ENCODE results near the gene ASCL5.
A peak's percentile ranks its signal among the peaks of the same experiment; 100 is the strongest.

The ASCL5 gene

DNA sequence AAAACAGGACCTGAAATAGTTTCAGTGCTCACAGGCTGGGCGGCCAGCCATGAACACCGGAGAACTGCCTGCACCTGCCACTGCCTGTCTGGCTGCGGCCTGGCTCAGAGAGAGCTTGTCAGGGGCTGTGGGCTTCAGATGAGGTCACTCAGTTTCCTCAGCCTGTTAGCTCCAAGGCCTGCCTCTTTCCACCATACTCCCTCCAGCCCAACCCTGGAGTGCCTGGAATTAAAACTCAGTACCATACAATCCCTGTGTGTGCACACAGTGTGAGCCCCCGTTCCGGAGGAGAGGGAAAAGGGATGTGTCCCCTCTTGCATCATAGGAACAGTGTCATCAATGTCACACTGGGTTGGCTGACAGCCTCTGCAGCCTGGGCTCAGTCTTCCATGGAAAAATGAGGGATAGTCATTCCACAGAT is 30.9 kb downstream of the ASCL5 start:
- Histone ChIP-seq H4K91ac (ENCODE audit: low read depth, low read length, poor library complexity) (no peak overlapping the region), H4K8ac (ENCODE audit: low read depth, low read length) (no peak overlapping the region), H2BK12ac (ENCODE audit: low read length) (no peak overlapping the region), H2BK120ac (ENCODE audit: low read depth, low read length) (no peak overlapping the region), H3K4ac (ENCODE audit: low read length) (no peak overlapping the region), H3K4me2 (ENCODE audit: insufficient read depth, low read length, poor library complexity, severe bottlenecking) (no peak overlapping the region), H3K14ac (ENCODE audit: low read length) (no peak overlapping the region), H3K27me3 (ENCODE audit: control insufficient read depth in 3 of 3, insufficient read depth in 3 of 3, low read depth in 1 of 3, low read length in 3 of 3) (no peaks in the 10 kb centered on the region), H2BK5ac (ENCODE audit: low read length) (no peak overlapping the region), H3K18ac (ENCODE audit: low read length) (no peak overlapping the region), H3K23ac (ENCODE audit: low read depth, low read length, poor library complexity) (no peak overlapping the region), H3K36me3 (replicated peaks in 1 of 2; ENCODE audit: control insufficient read depth in 2 of 2, insufficient read depth in 2 of 2, low read length in 2 of 2) (no peaks in the 10 kb centered on the region), H3K9ac (ENCODE audit: low read depth, low read length, poor library complexity) (no peak overlapping the region), H2BK15ac (ENCODE audit: low read length) (no peak overlapping the region), H2AFZ (ENCODE audit: low read length) (peak overlapping the region; percentile 62), H3K79me1 (ENCODE audit: low read depth, low read length) (no peaks in the 10 kb centered on the region), H3K9me3 (replicated peaks in 1 of 2; ENCODE audit: control insufficient read depth in 2 of 2, insufficient read depth in 1 of 2, low read depth in 1 of 2, low read length in 2 of 2) (no peaks in the 10 kb centered on the region), H3K4me3 (ENCODE audit: low read length in 2 of 2) (no peak overlapping the region), H2AK5ac (ENCODE audit: low read depth, low read length) (no peak overlapping the region), H3K4me1 (ENCODE audit: control insufficient read depth in 2 of 2, insufficient read depth in 1 of 2, low read depth in 1 of 2, low read length in 2 of 2) (peaks cover 22 to 43% of the 10 kb centered on the region in 2 donors), H3K27ac (replicated peaks; ENCODE audit: low read length) (no peak overlapping the region)
- no CpG with 5 or more reads among the region's 5 CpGs for WGBS, 2 donors (ENCODE audit: extremely low coverage in 2 of 2, insufficient read length in 2 of 2, insufficient replicate concordance in 1 of 2)
- DNase-seq (ENCODE audit: low spot score), result no peak

DNA sequence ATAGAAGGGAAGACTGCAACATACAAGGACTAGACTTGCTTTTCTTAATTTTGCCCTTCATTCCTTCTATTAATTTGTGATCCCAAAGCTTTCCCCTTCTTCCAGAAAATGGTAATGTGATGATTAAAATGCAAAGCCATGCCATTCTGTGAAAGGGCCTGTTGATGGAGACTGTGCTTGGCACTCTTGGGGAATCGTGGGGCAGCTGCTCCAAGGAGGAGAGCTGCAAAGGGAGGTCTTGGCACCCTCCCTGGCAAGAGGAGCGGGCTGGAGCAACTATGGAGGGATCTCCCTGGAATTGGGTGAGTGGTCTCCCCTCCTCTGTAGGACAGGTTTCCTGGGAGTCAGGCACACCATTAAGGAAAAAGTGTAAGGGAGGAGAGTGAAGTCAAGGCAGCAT is 31.4 kb downstream of the ASCL5 start:
- no CpG with 5 or more reads among the region's 2 CpGs for WGBS, 2 donors (ENCODE audit: extremely low coverage in 2 of 2, insufficient read length in 2 of 2, insufficient replicate concordance in 1 of 2)
- Histone ChIP-seq H3K27ac (replicated peaks; ENCODE audit: low read length) (no peak overlapping the region), H3K4me3 (ENCODE audit: low read length in 2 of 2) (no peak overlapping the region), H4K91ac (ENCODE audit: low read depth, low read length, poor library complexity) (no peak overlapping the region), H2BK15ac (ENCODE audit: low read length) (no peak overlapping the region), H3K9ac (ENCODE audit: low read depth, low read length, poor library complexity) (no peak overlapping the region), H3K4ac (ENCODE audit: low read length) (no peak overlapping the region), H3K79me1 (ENCODE audit: low read depth, low read length) (no peaks in the 10 kb centered on the region), H3K27me3 (ENCODE audit: control insufficient read depth in 3 of 3, insufficient read depth in 3 of 3, low read depth in 1 of 3, low read length in 3 of 3) (no peaks in the 10 kb centered on the region), H2BK12ac (ENCODE audit: low read length) (no peak overlapping the region), H2AK5ac (ENCODE audit: low read depth, low read length) (no peak overlapping the region), H3K4me1 (ENCODE audit: control insufficient read depth in 2 of 2, insufficient read depth in 1 of 2, low read depth in 1 of 2, low read length in 2 of 2) (peaks cover 22 to 43% of the 10 kb centered on the region in 2 donors), H3K9me3 (replicated peaks in 1 of 2; ENCODE audit: control insufficient read depth in 2 of 2, insufficient read depth in 1 of 2, low read depth in 1 of 2, low read length in 2 of 2) (no peaks in the 10 kb centered on the region), H2BK5ac (ENCODE audit: low read length) (no peak overlapping the region), H3K18ac (ENCODE audit: low read length) (no peak overlapping the region), H3K36me3 (replicated peaks in 1 of 2; ENCODE audit: control insufficient read depth in 2 of 2, insufficient read depth in 2 of 2, low read length in 2 of 2) (no peaks in the 10 kb centered on the region), H2BK120ac (ENCODE audit: low read depth, low read length) (no peak overlapping the region), H3K14ac (ENCODE audit: low read length) (no peak overlapping the region), H3K23ac (ENCODE audit: low read depth, low read length, poor library complexity) (no peak overlapping the region), H4K8ac (ENCODE audit: low read depth, low read length) (no peak overlapping the region), H3K4me2 (ENCODE audit: insufficient read depth, low read length, poor library complexity, severe bottlenecking) (no peak overlapping the region), H2AFZ (ENCODE audit: low read length) (peak overlapping the region; percentile 62)
- DNase-seq (ENCODE audit: low spot score), result no peak

DNA sequence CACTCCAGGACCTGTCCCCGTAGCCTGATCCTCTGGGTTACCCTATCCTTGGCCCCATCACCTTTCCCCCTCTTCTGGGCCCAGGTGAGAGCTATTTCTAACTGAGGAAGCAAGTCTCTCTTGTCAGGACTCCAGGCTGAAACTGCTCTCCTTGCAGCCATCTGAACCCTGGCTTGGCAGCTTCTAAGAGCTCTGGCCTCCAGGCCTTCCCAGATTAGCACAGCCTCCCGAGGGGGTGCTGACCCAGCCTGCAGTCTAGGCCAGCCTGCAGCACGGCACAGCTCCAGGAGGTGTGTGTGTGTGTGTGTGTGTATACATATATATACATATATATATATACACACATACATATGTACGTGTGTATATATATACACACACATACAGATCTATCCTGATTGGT is 32.2 kb downstream of the ASCL5 start:
- Histone ChIP-seq H3K27me3 (ENCODE audit: control insufficient read depth in 3 of 3, insufficient read depth in 3 of 3, low read depth in 1 of 3, low read length in 3 of 3) (no peaks in the 10 kb centered on the region), H3K79me1 (ENCODE audit: low read depth, low read length) (no peaks in the 10 kb centered on the region), H4K8ac (ENCODE audit: low read depth, low read length) (no peak overlapping the region), H3K23ac (ENCODE audit: low read depth, low read length, poor library complexity) (no peak overlapping the region), H3K9ac (ENCODE audit: low read depth, low read length, poor library complexity) (no peak overlapping the region), H3K27ac (replicated peaks; ENCODE audit: low read length) (no peak overlapping the region), H3K4ac (ENCODE audit: low read length) (no peak overlapping the region), H2BK12ac (ENCODE audit: low read length) (no peak overlapping the region), H2BK5ac (ENCODE audit: low read length) (no peak overlapping the region), H2BK15ac (ENCODE audit: low read length) (no peak overlapping the region), H2AK5ac (ENCODE audit: low read depth, low read length) (no peak overlapping the region), H3K36me3 (replicated peaks in 1 of 2; ENCODE audit: control insufficient read depth in 2 of 2, insufficient read depth in 2 of 2, low read length in 2 of 2) (no peaks in the 10 kb centered on the region), H2BK120ac (ENCODE audit: low read depth, low read length) (no peak overlapping the region), H4K91ac (ENCODE audit: low read depth, low read length, poor library complexity) (no peak overlapping the region), H3K18ac (ENCODE audit: low read length) (no peak overlapping the region), H3K4me1 (ENCODE audit: control insufficient read depth in 2 of 2, insufficient read depth in 1 of 2, low read depth in 1 of 2, low read length in 2 of 2) (peaks cover 21 to 44% of the 10 kb centered on the region in 2 donors), H2AFZ (ENCODE audit: low read length) (no peak overlapping the region), H3K9me3 (replicated peaks in 1 of 2; ENCODE audit: control insufficient read depth in 2 of 2, insufficient read depth in 1 of 2, low read depth in 1 of 2, low read length in 2 of 2) (no peaks in the 10 kb centered on the region), H3K14ac (ENCODE audit: low read length) (no peak overlapping the region), H3K4me2 (ENCODE audit: insufficient read depth, low read length, poor library complexity, severe bottlenecking) (no peak overlapping the region), H3K4me3 (ENCODE audit: low read length in 2 of 2) (no peak overlapping the region)
- no CpG with 5 or more reads among the region's 4 CpGs for WGBS, 2 donors (ENCODE audit: extremely low coverage in 2 of 2, insufficient read length in 2 of 2, insufficient replicate concordance in 1 of 2)
- no peak for DNase-seq (ENCODE audit: low spot score)

DNA sequence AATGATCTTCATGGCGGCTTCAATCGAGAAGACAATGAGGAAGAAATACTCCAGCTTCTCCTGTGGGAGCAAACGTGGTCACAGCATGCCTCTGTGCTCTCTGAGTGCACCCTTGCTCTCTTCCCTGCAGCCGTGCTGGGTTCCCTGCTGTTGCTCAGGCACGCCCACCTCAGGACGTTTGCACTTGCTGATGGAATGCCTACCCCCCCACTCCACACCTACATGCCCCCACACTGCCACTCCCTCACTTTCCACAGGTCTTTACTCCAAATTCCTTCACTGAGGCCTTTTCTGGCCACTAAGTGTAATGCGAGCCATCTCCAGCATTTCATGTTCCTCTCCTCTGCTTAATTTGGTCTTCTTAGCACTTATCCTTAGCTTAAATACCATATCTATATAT is 33.0 kb downstream of the ASCL5 start:
- DNase-seq (ENCODE audit: low spot score), result no peak
- no peak overlapping the region for H2BK120ac ChIP-seq (ENCODE audit: low read depth, low read length)
- H2AK5ac ChIP-seq (ENCODE audit: low read depth, low read length), result no peak overlapping the region
- no peaks in the 10 kb centered on the region for H3K79me1 ChIP-seq (ENCODE audit: low read depth, low read length)
- no peaks in the 10 kb centered on the region for H3K27me3 ChIP-seq (ENCODE audit: control insufficient read depth in 3 of 3, insufficient read depth in 3 of 3, low read depth in 1 of 3, low read length in 3 of 3)
- peaks cover 22 to 43% of the 10 kb centered on the region in 2 donors for H3K4me1 ChIP-seq (ENCODE audit: control insufficient read depth in 2 of 2, insufficient read depth in 1 of 2, low read depth in 1 of 2, low read length in 2 of 2)
- no peak overlapping the region for H3K27ac ChIP-seq (replicated peaks; ENCODE audit: low read length)
- H3K14ac ChIP-seq (ENCODE audit: low read length), result no peak overlapping the region
- no peak overlapping the region for H2BK12ac ChIP-seq (ENCODE audit: low read length)
- H2BK15ac ChIP-seq (ENCODE audit: low read length), result no peak overlapping the region
- H3K4me2 ChIP-seq (ENCODE audit: insufficient read depth, low read length, poor library complexity, severe bottlenecking), result no peak overlapping the region
- no peak overlapping the region for H3K23ac ChIP-seq (ENCODE audit: low read depth, low read length, poor library complexity)
- H3K9ac ChIP-seq (ENCODE audit: low read depth, low read length, poor library complexity), result no peak overlapping the region
- H3K4ac ChIP-seq (ENCODE audit: low read length), result no peak overlapping the region
- no peak overlapping the region for H2BK5ac ChIP-seq (ENCODE audit: low read length)
- no peaks in the 10 kb centered on the region for H3K36me3 ChIP-seq (replicated peaks in 1 of 2; ENCODE audit: control insufficient read depth in 2 of 2, insufficient read depth in 2 of 2, low read length in 2 of 2)
- H3K4me3 ChIP-seq (ENCODE audit: low read length in 2 of 2), result no peak overlapping the region
- no peak overlapping the region for H4K91ac ChIP-seq (ENCODE audit: low read depth, low read length, poor library complexity)
- WGBS, 2 donors (ENCODE audit: extremely low coverage in 2 of 2, insufficient read length in 2 of 2, insufficient replicate concordance in 1 of 2), result no CpG with 5 or more reads among the region's 7 CpGs
- no peaks in the 10 kb centered on the region for H3K9me3 ChIP-seq (replicated peaks in 1 of 2; ENCODE audit: control insufficient read depth in 2 of 2, insufficient read depth in 1 of 2, low read depth in 1 of 2, low read length in 2 of 2)
- peak overlapping the region; percentile 1 for H3K18ac ChIP-seq (ENCODE audit: low read length)
- H2AFZ ChIP-seq (ENCODE audit: low read length), result no peak overlapping the region
- no peak overlapping the region for H4K8ac ChIP-seq (ENCODE audit: low read depth, low read length)

Measured in neuronal stem cell (in vitro differentiated cells).